ENCODE data around the gene ARL5A.

ARL5A gene

GRCh38 chr2:151765760-151766410, 62.3 kb downstream of the ARL5A start:
- DNase-seq = no peak

GRCh38 chr2:151762694-151763093, 65.5 kb downstream of the ARL5A start:
- DNase-seq = no peak

GRCh38 chr2:151761687-151762086, 66.5 kb downstream of the ARL5A start:
- DNase-seq = no peak

- no peak for DNase-seq
Measured at GRCh38 chr2:151761193-151761592, 67.0 kb downstream of the ARL5A start.

GRCh38 chr2:151760139-151760650, 68.0 kb downstream of the ARL5A start:
- DNase-seq = no peak

GRCh38 chr2:151758744-151759143, 69.5 kb downstream of the ARL5A start:
- DNase-seq = no peak

GRCh38 chr2:151757861-151758260, 70.4 kb downstream of the ARL5A start:
- DNase-seq = no peak

- no peak for DNase-seq
Measured at GRCh38 chr2:151756820-151757219, 71.4 kb downstream of the ARL5A start.

- DNase-seq = no peak
Measured at GRCh38 chr2:151754253-151754897, 73.8 kb downstream of the ARL5A start.

- no peak for DNase-seq
Measured at GRCh38 chr2:151753540-151753939, 74.7 kb downstream of the ARL5A start.

Data from effector CD8-positive, alpha-beta T cell (primary cell).